NCI-H446 (cell line): Measurements from ENCODE around the gene ZNF718.
"Not testable (repeated sequence)": the region's sequence is repeated elsewhere in the genome, so short reads cannot be mapped to it uniquely, and the experiment has no call there.

ENCODE experiments used
- DNase-seq, 2 experiments: peaks; one replicate each; lab custom pipeline; 2025; lab: John Stamatoyannopoulos, UW

Gene ZNF718

GRCh38 chr4:124275-125081, at the start of gene ZNF718:
Gene ZNF718, plus strand, starts transcription at chr4:124501. Its CDS starts 170 bp downstream, at chr4:124671.
- DNase-seq = peak; percentile 39 to 84

GRCh38 chr4:85951-86350, 38.4 kb upstream of the ZNF718 start:
- no peak for DNase-seq

- not testable (repeated sequence) for DNase-seq
Measured at GRCh38 chr4:86559-87324, 37.6 kb upstream of the ZNF718 start.

GRCh38 chr4:98386-98785, 25.9 kb upstream of the ZNF718 start:
- DNase-seq = no peak

GRCh38 chr4:99863-100262, 24.4 kb upstream of the ZNF718 start:
- DNase-seq = no peak

GRCh38 chr4:107083-107443, 17.2 kb upstream of the ZNF718 start:
- no peak for DNase-seq

GRCh38 chr4:107444-108429, 16.6 kb upstream of the ZNF718 start:
- DNase-seq = no peak

GRCh38 chr4:112771-113170, 11.5 kb upstream of the ZNF718 start:
- no peak for DNase-seq

- DNase-seq = no peak
Measured at GRCh38 chr4:113732-114131, 10.6 kb upstream of the ZNF718 start.

- DNase-seq = no peak
Measured at GRCh38 chr4:114149-114548, 10.2 kb upstream of the ZNF718 start.

GRCh38 chr4:116499-116898, 7.8 kb upstream of the ZNF718 start:
- no peak for DNase-seq

GRCh38 chr4:120616-121015, 3.7 kb upstream of the ZNF718 start:
- no peak for DNase-seq

GRCh38 chr4:121408-122084, 2.8 kb upstream of the ZNF718 start:
- DNase-seq = no peak

- not testable (repeated sequence) for DNase-seq
Measured at GRCh38 chr4:123922-124274, 403 bp upstream of the ZNF718 start.

- no peak for DNase-seq
Measured at GRCh38 chr4:125091-125771, 930 bp downstream of the ZNF718 start.

GRCh38 chr4:125833-126232, 1.5 kb downstream of the ZNF718 start:
- DNase-seq = no peak

GRCh38 chr4:132483-132882, 8.2 kb downstream of the ZNF718 start:
- DNase-seq = no peak

- DNase-seq = no peak
Measured at GRCh38 chr4:138935-139334, 14.6 kb downstream of the ZNF718 start.

- DNase-seq = no peak
Measured at GRCh38 chr4:139691-140090, 15.4 kb downstream of the ZNF718 start.

GRCh38 chr4:146621-147020, 22.3 kb downstream of the ZNF718 start:
- no peak for DNase-seq

- no peak for DNase-seq
Measured at GRCh38 chr4:147233-147632, 22.9 kb downstream of the ZNF718 start.
